Mammary microvascular endothelial cell (primary cell): ENCODE measurements around the gene DCTD. TPM values are rescaled to one million over a fixed set of nuclear protein-coding genes. Genes with fewer than 3 reads are reported as not detected.

Experiments
- total RNA-seq: library from RNA; depleted of rRNA; stranded (reverse); fragments of >200 nt; gene quantifications from 2 replicates; pipeline ENCODE4 v1.2.3, GENCODE V29; 2015

The DCTD gene
- total RNA-seq: 63.8 and 73.5 TPM in 2 replicates

GRCh38 chr4:182917182-182918043, at the start of gene DCTD:
Gene DCTD (minus strand): TSS chr4:182917386. CDS start chr4:182915568, 1,818 bp downstream.

Other genes starting within 250 kb of the DCTD start
- gene WWC2, start 181.9 kb upstream of the DCTD start, total RNA-seq: 20.2 and 23.5 TPM in 2 replicates